Neural cell (in vitro differentiated cells): ENCODE measurements around the gene EIF3I. TPM values are rescaled to one million over a fixed set of nuclear protein-coding genes. Genes with fewer than 3 reads are reported as not detected.

Experiments used
- H2AFZ ChIP-seq: fragments of 200-600, 300-800 bp; sonication (generic), shearing (Covaris generic); 2 replicates; pipeline ENCODE4 v1.6.0; 2014; ENCODE audit warnings: low read depth, mild to moderate bottlenecking, antibody characterized with exemption, low read length, moderate library complexity
- H3F3A ChIP-seq: fragments of 200-600 bp; shearing (Covaris generic); 2 replicates; pipeline ENCODE4 v1.6.1; 2016; ENCODE audit warnings: mild to moderate bottlenecking, moderate library complexity, mixed read lengths, antibody characterized with exemption, low read length; ENCODE audit not compliant: insufficient read depth, poor library complexity, severe bottlenecking
- H3K27ac ChIP-seq: fragments of 200-600, 300-800 bp; sonication (generic), shearing (Covaris generic); 2 replicates; pipeline ENCODE4 v1.5.1; 2014; ENCODE audit warnings: mild to moderate bottlenecking, low read length, moderate library complexity
- H3K27me3 ChIP-seq: fragments of 300-800, 200-600 bp; sonication (generic), shearing (Covaris generic); 2 replicates; pipeline ENCODE4 v1.6.0; 2014; ENCODE audit warnings: mild to moderate bottlenecking, low read depth, low read length, moderate library complexity; ENCODE audit not compliant: insufficient read depth
- H3K36me3 ChIP-seq: fragments of 300-800, 200-600 bp; sonication (generic), shearing (Covaris generic); 2 replicates; pipeline ENCODE4 v1.5.1; 2014; ENCODE audit warnings: mild to moderate bottlenecking, antibody characterized with exemption, low read length, moderate library complexity; ENCODE audit not compliant: insufficient read depth
- H3K4me2 ChIP-seq: fragments of 300-800, 200-600 bp; sonication (generic), shearing (Covaris generic); 2 replicates; pipeline ENCODE4 v1.6.0; 2014; ENCODE audit warnings: mild to moderate bottlenecking, low read length
- H3K4me3 ChIP-seq: fragments of 300-800, 200-600 bp; sonication (generic), shearing (Covaris generic); 2 replicates; pipeline ENCODE4 v1.5.1; 2014; ENCODE audit warnings: mild to moderate bottlenecking, low read length, moderate library complexity
- H3K79me2 ChIP-seq: fragments of 200-600 bp; shearing (Covaris generic); replicated peaks from 2 replicates; pipeline ENCODE4 v1.6.0; 2014; ENCODE audit warnings: mild to moderate bottlenecking, low read length, moderate library complexity; ENCODE audit not compliant: insufficient read depth
- H3K9ac ChIP-seq: fragments of 300-800, 200-600 bp; sonication (generic), shearing (Covaris generic); 2 replicates; pipeline ENCODE4 v1.6.1; 2016; ENCODE audit warnings: mild to moderate bottlenecking, low read length, mixed read lengths
- H3K9me2 ChIP-seq: fragments of 200-600 bp; shearing (Covaris generic); 2 replicates; pipeline ENCODE4 v1.6.1; 2016; ENCODE audit warnings: mild to moderate bottlenecking, low read length, mixed read lengths; ENCODE audit not compliant: insufficient read depth
- H3K9me3 ChIP-seq: fragments of 200-600, 300-800 bp; sonication (generic), shearing (Covaris generic); 2 replicates; pipeline ENCODE4 v1.6.1; 2016; ENCODE audit warnings: mild to moderate bottlenecking, mixed run types, low read length, moderate library complexity, mixed read lengths
- H4K20me1 ChIP-seq: fragments of 200-600 bp; shearing (Covaris generic); 2 replicates; pipeline ENCODE4 v1.6.1; 2016; ENCODE audit warnings: mild to moderate bottlenecking, mixed run types; ENCODE audit not compliant: insufficient read depth
- EP300 ChIP-seq: fragments of 450-650 bp; conservative IDR thresholded peaks from 2 replicates; pipeline ENCODE4 v1.6.1; 2014; ENCODE audit warnings: antibody characterized with exemption, mild to moderate bottlenecking, moderate library complexity; ENCODE audit not compliant: poor library complexity, severe bottlenecking
- EZH2 ChIP-seq: fragments of 200-600, 300-800 bp; shearing (Covaris generic), sonication (generic); IDR thresholded peaks from 2 replicates; pipeline ENCODE4 v1.6.1; 2014; ENCODE audit warnings: antibody characterized with exemption, low read length, borderline replicate concordance, mild to moderate bottlenecking; ENCODE audit not compliant: insufficient read depth, poor library complexity, severe bottlenecking
- MXI1 ChIP-seq: fragments of 450-650 bp; conservative IDR thresholded peaks from 2 replicates; pipeline ENCODE4 v1.6.1; 2014; ENCODE audit warnings: antibody characterized with exemption, mild to moderate bottlenecking; ENCODE audit not compliant: poor library complexity, severe bottlenecking
- POLR2AphosphoS5 ChIP-seq: IDR thresholded peaks from 2 replicates; pipeline ENCODE4 v1.6.1; 2012
- RAD21 ChIP-seq: fragments of 450-650 bp; conservative IDR thresholded peaks from 2 replicates; pipeline ENCODE4 v1.6.1; 2014; ENCODE audit warnings: antibody characterized with exemption, mild to moderate bottlenecking, moderate library complexity
- SMC3 ChIP-seq: fragments of 450-650 bp; conservative IDR thresholded peaks from 2 replicates; pipeline ENCODE4 v1.6.1; 2014; ENCODE audit warnings: antibody characterized with exemption, mild to moderate bottlenecking, moderate library complexity; ENCODE audit not compliant: poor library complexity
- TAF1 ChIP-seq: IDR thresholded peaks from 2 replicates; pipeline ENCODE4 v1.6.1; 2012; ENCODE audit warnings: low read depth
- polyA plus RNA-seq: library from polyadenylated mRNA; depleted of rRNA; stranded (reverse); fragments of >200 nt; gene quantifications from 2 replicates; pipeline ENCODE4 v1.2.3, GENCODE V29; 2014
- TF ChIP-seq, protein P1 (sequence below): fragments of 450-650 bp; IDR thresholded peaks from 2 replicates; pipeline ENCODE4 v1.5.1; 2014; ENCODE audit warnings: antibody characterized with exemption, mild to moderate bottlenecking, moderate library complexity; ENCODE audit not compliant: poor library complexity, severe bottlenecking
- TF ChIP-seq, protein P2 (sequence below): IDR thresholded peaks from 2 replicates; pipeline ENCODE4 v1.6.1; 2012; ENCODE audit warnings: borderline replicate concordance

EIF3I gene
- polyA plus RNA-seq, 1 donor from 2014 or later = 158 TPM

DNA sequence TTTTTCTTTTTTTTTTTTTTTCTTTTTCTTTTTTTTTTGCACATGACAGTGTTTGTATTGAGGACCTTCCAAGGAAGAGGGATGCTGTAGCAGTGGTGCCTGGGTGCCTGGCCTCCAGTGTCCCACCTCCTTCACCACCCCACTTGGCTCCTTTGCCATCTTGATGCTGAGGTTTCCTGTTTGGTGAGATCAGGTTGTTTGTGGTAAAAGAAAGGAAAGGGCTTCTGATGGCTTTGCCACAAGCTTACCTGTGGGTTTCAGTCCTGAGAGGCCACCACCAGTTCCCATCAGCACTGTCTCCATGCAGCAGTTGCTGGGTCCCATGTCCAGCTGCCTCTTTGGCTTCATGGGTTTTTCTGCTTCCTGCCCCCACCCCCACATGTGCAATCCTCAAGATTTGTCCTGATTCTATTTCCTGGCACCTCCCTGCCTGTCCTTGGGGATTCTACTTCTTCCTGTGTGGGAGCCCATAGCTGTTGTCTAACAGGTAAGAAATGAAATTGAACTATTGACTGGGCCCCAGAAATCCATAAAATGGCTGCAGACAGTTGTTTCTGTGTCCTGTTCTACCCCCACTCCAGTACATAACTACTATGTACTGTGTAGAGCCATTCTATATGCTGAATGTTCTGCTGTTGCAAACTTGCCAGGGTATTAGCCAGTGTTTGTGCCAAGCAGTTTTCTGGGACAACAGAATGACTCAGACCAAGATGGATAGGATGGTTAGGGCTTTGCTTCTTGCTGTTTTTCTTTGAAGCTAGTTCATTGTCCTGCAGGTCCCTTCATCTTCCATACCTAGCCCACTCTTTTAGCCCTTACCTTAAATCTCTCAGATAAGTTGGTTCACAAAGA lies 26.0 kb upstream of the EIF3I start:
- TF ChIP-seq, protein P1, sequence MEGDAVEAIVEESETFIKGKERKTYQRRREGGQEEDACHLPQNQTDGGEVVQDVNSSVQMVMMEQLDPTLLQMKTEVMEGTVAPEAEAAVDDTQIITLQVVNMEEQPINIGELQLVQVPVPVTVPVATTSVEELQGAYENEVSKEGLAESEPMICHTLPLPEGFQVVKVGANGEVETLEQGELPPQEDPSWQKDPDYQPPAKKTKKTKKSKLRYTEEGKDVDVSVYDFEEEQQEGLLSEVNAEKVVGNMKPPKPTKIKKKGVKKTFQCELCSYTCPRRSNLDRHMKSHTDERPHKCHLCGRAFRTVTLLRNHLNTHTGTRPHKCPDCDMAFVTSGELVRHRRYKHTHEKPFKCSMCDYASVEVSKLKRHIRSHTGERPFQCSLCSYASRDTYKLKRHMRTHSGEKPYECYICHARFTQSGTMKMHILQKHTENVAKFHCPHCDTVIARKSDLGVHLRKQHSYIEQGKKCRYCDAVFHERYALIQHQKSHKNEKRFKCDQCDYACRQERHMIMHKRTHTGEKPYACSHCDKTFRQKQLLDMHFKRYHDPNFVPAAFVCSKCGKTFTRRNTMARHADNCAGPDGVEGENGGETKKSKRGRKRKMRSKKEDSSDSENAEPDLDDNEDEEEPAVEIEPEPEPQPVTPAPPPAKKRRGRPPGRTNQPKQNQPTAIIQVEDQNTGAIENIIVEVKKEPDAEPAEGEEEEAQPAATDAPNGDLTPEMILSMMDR = no peak
- TF ChIP-seq SMC3 = no peak
- no peak for TF ChIP-seq TAF1
- no peak for TF ChIP-seq POLR2AphosphoS5
- H3K27me3 ChIP-seq = no peaks in the 10 kb centered on the region
- no peaks in the 10 kb centered on the region for H4K20me1 ChIP-seq
- H3K4me3 ChIP-seq = no peak overlapping the region
- no peaks in the 10 kb centered on the region for H3K9me2 ChIP-seq
- no peak overlapping the region for H3K27ac ChIP-seq
- no peaks in the 10 kb centered on the region for H3F3A ChIP-seq
- no peak overlapping the region for H3K9ac ChIP-seq
- no peaks in the 10 kb centered on the region for H3K9me3 ChIP-seq
- no peaks in the 10 kb centered on the region for H3K79me2 ChIP-seq
- peaks cover 8% of the 10 kb centered on the region for H3K36me3 ChIP-seq
- no peak overlapping the region for H2AFZ ChIP-seq
- H3K4me2 ChIP-seq = no peak overlapping the region

DNA sequence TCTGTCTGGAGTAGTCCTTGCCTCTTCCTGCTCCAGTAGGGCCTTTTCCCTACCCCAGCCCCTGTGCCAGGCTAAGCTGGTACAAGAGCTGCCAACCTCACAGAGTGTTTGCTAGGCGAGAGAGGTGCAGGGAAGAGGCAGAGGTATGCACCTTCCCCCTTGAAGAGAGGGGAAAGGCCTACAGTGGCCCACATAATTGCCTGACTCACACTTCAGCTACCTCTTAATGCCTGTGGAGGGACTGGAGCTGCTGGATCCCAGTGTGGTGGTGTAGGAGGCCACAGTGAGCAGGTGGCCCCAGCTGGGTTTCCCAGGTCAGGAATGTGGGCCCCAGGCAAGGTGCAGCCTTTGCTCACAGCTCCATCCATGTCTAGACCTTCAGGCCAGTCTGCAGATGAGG lies 25.1 kb upstream of the EIF3I start:
- Histone ChIP-seq H3K36me3 (peaks cover 8% of the 10 kb centered on the region), H3F3A (no peaks in the 10 kb centered on the region), H3K27me3 (no peaks in the 10 kb centered on the region), H3K27ac (no peak overlapping the region), H4K20me1 (no peaks in the 10 kb centered on the region), H3K9me2 (no peaks in the 10 kb centered on the region), H3K4me2 (no peak overlapping the region), H3K9ac (no peak overlapping the region), H2AFZ (no peak overlapping the region), H3K9me3 (no peaks in the 10 kb centered on the region), H3K4me3 (no peak overlapping the region), H3K79me2 (no peaks in the 10 kb centered on the region)
- TF ChIP-seq RAD21 = no peak
- no peak for TF ChIP-seq SMC3
- no peak for TF ChIP-seq POLR2AphosphoS5
- TF ChIP-seq, protein P1 = no peak
- no peak for TF ChIP-seq MXI1
- no peak for TF ChIP-seq EP300
- TF ChIP-seq, protein P2, sequence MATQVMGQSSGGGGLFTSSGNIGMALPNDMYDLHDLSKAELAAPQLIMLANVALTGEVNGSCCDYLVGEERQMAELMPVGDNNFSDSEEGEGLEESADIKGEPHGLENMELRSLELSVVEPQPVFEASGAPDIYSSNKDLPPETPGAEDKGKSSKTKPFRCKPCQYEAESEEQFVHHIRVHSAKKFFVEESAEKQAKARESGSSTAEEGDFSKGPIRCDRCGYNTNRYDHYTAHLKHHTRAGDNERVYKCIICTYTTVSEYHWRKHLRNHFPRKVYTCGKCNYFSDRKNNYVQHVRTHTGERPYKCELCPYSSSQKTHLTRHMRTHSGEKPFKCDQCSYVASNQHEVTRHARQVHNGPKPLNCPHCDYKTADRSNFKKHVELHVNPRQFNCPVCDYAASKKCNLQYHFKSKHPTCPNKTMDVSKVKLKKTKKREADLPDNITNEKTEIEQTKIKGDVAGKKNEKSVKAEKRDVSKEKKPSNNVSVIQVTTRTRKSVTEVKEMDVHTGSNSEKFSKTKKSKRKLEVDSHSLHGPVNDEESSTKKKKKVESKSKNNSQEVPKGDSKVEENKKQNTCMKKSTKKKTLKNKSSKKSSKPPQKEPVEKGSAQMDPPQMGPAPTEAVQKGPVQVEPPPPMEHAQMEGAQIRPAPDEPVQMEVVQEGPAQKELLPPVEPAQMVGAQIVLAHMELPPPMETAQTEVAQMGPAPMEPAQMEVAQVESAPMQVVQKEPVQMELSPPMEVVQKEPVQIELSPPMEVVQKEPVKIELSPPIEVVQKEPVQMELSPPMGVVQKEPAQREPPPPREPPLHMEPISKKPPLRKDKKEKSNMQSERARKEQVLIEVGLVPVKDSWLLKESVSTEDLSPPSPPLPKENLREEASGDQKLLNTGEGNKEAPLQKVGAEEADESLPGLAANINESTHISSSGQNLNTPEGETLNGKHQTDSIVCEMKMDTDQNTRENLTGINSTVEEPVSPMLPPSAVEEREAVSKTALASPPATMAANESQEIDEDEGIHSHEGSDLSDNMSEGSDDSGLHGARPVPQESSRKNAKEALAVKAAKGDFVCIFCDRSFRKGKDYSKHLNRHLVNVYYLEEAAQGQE = no peak
- TF ChIP-seq EZH2 = no peak
- TF ChIP-seq TAF1 = no peak
